T-cell (primary cell): ENCODE measurements around the gene FKBP10. TPM values are rescaled to one million over a fixed set of nuclear protein-coding genes. Genes with fewer than 3 reads are reported as not detected.
"Not testable (repeated sequence)": the region's sequence is repeated elsewhere in the genome, so short reads cannot be mapped to it uniquely, and the experiment has no call there.

Source experiments
- ATAC-seq, 4 experiments: fragments of 200-7000 bp in 3 of 4; fragments of 150-1000 bp in 1 of 4; cut with Tn5 transposase; replicated peaks in 1 of 4; 1 replicate in 3 of 4; 2 replicates in 1 of 4; pipeline ENCODE4 v1.10.0; 2021; ENCODE audit warnings: moderate library complexity in 3 of 4, mild to moderate bottlenecking in 2 of 4, moderate number of reproducible peaks in 1 of 4
- CTCF ChIA-PET, 2 donors: fragments of 300-600 bp; sonication (Branson Sonifier 250); formaldehyde crosslinking; loops; one replicate each; lab custom pipeline; 2022; ENCODE audit warnings: antibody characterized with exemption in 2 of 2; lab: Charles Lee
- POLR2A ChIA-PET, 2 donors: fragments of 300-600 bp; sonication (Branson Sonifier 250); formaldehyde crosslinking; loops; one replicate each; lab custom pipeline; 2022; ENCODE audit warnings: antibody characterized with exemption in 2 of 2; lab: Charles Lee
- DNase-seq, 35 experiments: peaks; one replicate each; pipeline versions ENCODE4 v3.0.0 to v3.0.0-alpha.2; 2013 to 2023
- H3K27ac ChIP-seq: one replicate; pipeline ENCODE4 v1.5.1; 2013; ENCODE audit warnings: low read length
- H3K27me3 ChIP-seq, 2 experiments: replicated peaks in 1 of 2; 1 replicate in 1 of 2; 2 replicates in 1 of 2; pipeline versions ENCODE4 v1.6.1 to v1.7.0; 2013; ENCODE audit warnings: low read length in 1 of 2, mixed read lengths in 1 of 2; ENCODE audit not compliant: control insufficient read depth in 2 of 2, insufficient read depth in 2 of 2; ENCODE audit errors: extremely low read depth in 1 of 2
- H3K36me3 ChIP-seq, 2 donors: 1 replicate in 1 of 2; 2 replicates in 1 of 2; pipeline versions ENCODE4 v1.6.1 to v1.7.0; 2013; ENCODE audit warnings: low read length in 1 of 2; ENCODE audit not compliant: control insufficient read depth in 2 of 2, insufficient read depth in 1 of 2; ENCODE audit errors: extremely low read depth in 1 of 2
- H3K4me1 ChIP-seq, 2 experiments: 1 replicate in 1 of 2; 2 replicates in 1 of 2; pipeline versions ENCODE4 v1.6.1 to v1.7.0; 2013; ENCODE audit warnings: low read length in 2 of 2, mixed read lengths in 1 of 2; ENCODE audit not compliant: insufficient read depth in 2 of 2, control insufficient read depth in 1 of 2; ENCODE audit errors: extremely low read depth in 1 of 2
- H3K4me3 ChIP-seq, 2 donors: 1 replicate in 1 of 2; 2 replicates in 1 of 2; pipeline versions ENCODE4 v1.5.1 to v1.7.0; 2013; ENCODE audit warnings: mild to moderate bottlenecking in 2 of 2, low read length in 1 of 2, moderate library complexity in 1 of 2; ENCODE audit not compliant: control insufficient read depth in 1 of 2; ENCODE audit errors: extremely low read depth in 1 of 2
- H3K9me3 ChIP-seq: 2 replicates; pipeline ENCODE4 v1.7.0; 2013
- H3K27ac Mint-ChIP-seq, 2 donors: one replicate each; pipeline ENCODE4 v1.8.0; 2020 to 2021; ENCODE audit warnings: mild to moderate bottlenecking in 2 of 2, mixed read lengths in 2 of 2
- H3K27me3 Mint-ChIP-seq, 2 donors: one replicate each; pipeline ENCODE4 v1.8.0; 2021 to 2022; ENCODE audit warnings: mixed read lengths in 2 of 2
- H3K36me3 Mint-ChIP-seq: one replicate; pipeline ENCODE4 v1.8.0; 2021; ENCODE audit warnings: mixed read lengths
- H3K4me1 Mint-ChIP-seq, 3 donors: one replicate each; pipeline ENCODE4 v1.8.0; 2020 to 2022; ENCODE audit warnings: mixed read lengths in 3 of 3, mild to moderate bottlenecking in 1 of 3
- H3K4me3 Mint-ChIP-seq, 3 donors: one replicate each; pipeline ENCODE4 v1.8.0; 2020 to 2022; ENCODE audit warnings: mild to moderate bottlenecking in 3 of 3, mixed read lengths in 3 of 3, moderate library complexity in 3 of 3
- H3K9me3 Mint-ChIP-seq, 3 donors: one replicate each; pipeline ENCODE4 v1.8.0; 2020 to 2022; ENCODE audit warnings: mixed read lengths in 3 of 3
- WGBS: methylation state at CpG from one replicate; pipeline ENCODE4 v1.1.5; 2013; ENCODE audit warnings: missing lambda C conversion rate; ENCODE audit not compliant: insufficient coverage; 5-methylcytosine and 5-hydroxymethylcytosine counted together
- total RNA-seq, 35 experiments: library from RNA in 6 of 35; stranded (reverse) in 6 of 35; fragments of 120-200 nt in 1 of 35; gene quantifications; one replicate each; pipeline versions ENCODE4 v1.2.1 to v1.2.4 and lab custom pipeline; 2013 to 2026

FKBP10 gene
- total RNA-seq, 5 donors from 2014 or later (not counting 1 experiment from before 2014, with no cell fraction given) = 0.49 to 1.3 (median 1.1) TPM; not detected in 1

DNA sequence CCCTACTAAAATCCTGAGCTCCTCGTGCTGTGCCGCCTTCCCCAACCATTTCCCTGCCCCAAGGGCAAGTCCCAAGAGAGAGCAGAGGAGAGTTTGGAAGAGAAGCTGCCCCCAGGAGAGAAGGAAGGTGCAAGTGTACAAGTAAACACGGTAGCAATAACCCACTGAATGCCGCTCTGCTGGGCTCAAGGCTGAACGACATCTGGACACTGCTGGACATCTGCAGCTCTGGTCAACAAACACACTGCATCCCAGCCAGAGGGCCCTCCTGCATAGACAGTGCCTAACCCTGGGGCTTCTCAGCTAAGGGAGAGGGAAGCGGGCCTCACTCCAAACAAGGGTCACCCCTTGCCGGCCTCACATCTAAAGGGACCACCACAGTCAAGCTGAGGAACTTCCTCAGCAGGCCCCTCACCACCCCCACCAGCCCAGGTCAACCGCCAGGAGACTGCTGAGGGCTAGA lies 39.0 kb upstream of the FKBP10 start:
- POLR2A ChIA-PET = no interaction called here
- no peak overlapping the region for H3K4me3 Mint-ChIP-seq

DNA sequence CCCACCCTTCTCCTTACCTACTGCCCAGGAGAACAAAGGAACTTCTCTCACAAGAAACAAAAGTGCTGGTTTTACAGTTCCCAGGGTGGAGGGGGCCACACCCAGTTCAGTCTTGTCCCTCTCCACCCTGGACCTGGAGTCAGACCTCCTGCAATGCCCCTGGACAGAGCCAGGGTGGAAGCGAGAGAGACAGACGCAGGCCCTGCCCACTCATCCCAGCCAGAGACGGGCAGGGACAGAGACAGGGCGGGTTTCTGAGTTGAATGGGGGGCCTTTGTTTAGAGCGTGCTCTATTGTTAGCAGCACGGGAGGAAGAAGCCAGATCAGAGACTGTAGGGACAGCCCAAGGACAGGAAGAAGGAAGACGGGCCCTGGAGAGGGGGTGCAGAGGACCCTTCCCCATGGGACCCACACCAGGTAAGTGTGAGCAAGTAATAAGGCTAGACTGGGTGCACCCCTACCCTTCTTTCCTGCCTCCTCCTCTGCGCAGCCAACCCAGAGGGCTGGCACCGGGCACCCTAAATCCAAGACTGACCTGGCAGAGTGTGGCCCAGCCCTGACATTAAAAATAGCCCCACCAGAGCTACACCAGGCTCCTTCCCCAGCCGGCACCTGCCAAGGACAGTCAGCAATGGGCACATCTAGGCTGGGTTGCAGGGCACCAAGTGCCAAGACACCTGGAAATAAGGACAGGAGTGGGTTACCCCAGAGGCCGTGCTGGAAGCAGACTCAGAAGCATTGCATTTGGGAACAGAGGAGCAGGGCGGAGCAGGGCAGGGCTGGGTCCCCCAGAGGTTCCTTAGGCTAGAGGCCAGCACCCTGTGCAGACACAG lies 37.2 kb upstream of the FKBP10 start:
- CTCF ChIA-PET = no interaction called here

More for the DNA sequence above, 39.0 kb upstream of the FKBP10 start:
- no peak for DNase-seq
- Histone ChIP-seq H3K4me1 (no peaks in the 10 kb centered on the region), H3K4me3 (no peak overlapping the region), H3K27me3 (peaks cover 0 to 46% of the 10 kb centered on the region in 2 experiments), H3K9me3 (no peaks in the 10 kb centered on the region), H3K27ac (no peak overlapping the region), H3K36me3 (peaks cover 0 to 3% of the 10 kb centered on the region in 2 donors)
- WGBS = no CpG with 5 or more reads among the region's 8 CpGs
- Mint-ChIP-seq H3K4me1 (peaks cover 3 to 5% (median 4%) of the 10 kb centered on the region in 3 donors), H3K27me3 (peaks cover 0 to 12% of the 10 kb centered on the region in 2 donors), H3K27ac (no peak overlapping the region), H3K36me3 (no peaks in the 10 kb centered on the region), H3K9me3 (no peaks in the 10 kb centered on the region)
- CTCF ChIA-PET = interaction anchor here in 1 of 2 donors (0.6 kb wide), 1 partner anchor 26 kb away, joined by 3 read pairs; no protein-coding TSS in a partner anchor
- ATAC-seq = no peak

DNA sequence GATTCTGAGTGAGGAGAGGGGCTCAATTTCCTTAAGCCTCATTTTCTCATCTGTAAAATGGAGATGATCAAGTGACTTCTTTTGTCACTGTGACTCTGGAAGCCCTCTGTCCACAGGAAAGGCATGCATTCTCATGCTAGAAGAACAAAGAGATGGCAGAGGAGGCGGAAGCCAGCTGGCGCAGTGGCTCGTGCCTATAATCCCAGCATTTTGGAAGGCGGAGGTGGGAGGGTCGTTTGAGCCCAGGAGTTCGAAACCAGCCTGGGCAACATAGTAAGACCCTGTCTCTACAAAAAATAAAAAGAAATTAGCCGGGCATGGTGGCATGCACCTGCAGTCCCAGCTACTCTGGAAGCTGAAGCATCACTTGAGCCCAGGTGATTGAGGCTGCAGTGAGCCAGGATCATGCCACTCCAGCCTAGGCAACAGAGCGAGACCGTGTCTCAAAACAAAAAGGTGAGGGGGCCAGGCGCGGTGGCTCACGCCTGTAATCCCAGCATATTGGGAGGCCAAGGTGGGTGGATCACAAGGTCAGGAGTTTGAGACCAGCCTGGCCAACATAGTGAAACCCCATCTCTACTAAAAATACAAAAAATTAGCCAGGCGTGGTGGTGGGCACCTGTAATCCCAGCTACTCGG lies 36.4 kb upstream of the FKBP10 start:
- H3K36me3 Mint-ChIP-seq, H3K27ac ChIP-seq, CTCF ChIA-PET, H3K4me3 ChIP-seq, H3K36me3 ChIP-seq, H3K4me1 Mint-ChIP-seq, POLR2A ChIA-PET, H3K27ac Mint-ChIP-seq, ATAC-seq, H3K4me1 ChIP-seq, H3K9me3 ChIP-seq, H3K9me3 Mint-ChIP-seq, H3K4me3 Mint-ChIP-seq, DNase-seq: not testable (repeated sequence)
- peaks cover 0 to 56% of the 10 kb centered on the region in 2 experiments for H3K27me3 ChIP-seq
- 79% methylated on average over 6 of the region's 14 CpGs for WGBS
- peaks cover 0 to 14% of the 10 kb centered on the region in 2 donors for H3K27me3 Mint-ChIP-seq

More for the DNA sequence above, 37.2 kb upstream of the FKBP10 start:
- Histone ChIP-seq H3K27ac (no peak overlapping the region), H3K4me3 (no peak overlapping the region), H3K36me3 (peaks cover 0 to 3% of the 10 kb centered on the region in 2 donors), H3K9me3 (no peaks in the 10 kb centered on the region), H3K4me1 (no peaks in the 10 kb centered on the region), H3K27me3 (peaks cover 0 to 55% of the 10 kb centered on the region in 2 experiments)
- POLR2A ChIA-PET = no interaction called here
- Mint-ChIP-seq H3K27me3 (peaks cover 0 to 14% of the 10 kb centered on the region in 2 donors), H3K36me3 (no peaks in the 10 kb centered on the region), H3K27ac (no peak overlapping the region), H3K4me1 (peaks cover 3 to 5% (median 4%) of the 10 kb centered on the region in 3 donors), H3K9me3 (no peaks in the 10 kb centered on the region), H3K4me3 (no peak overlapping the region)
- ATAC-seq (no peak), DNase-seq (no peak)
- 89% methylated on average over 10 of the region's 12 CpGs for WGBS

DNA sequence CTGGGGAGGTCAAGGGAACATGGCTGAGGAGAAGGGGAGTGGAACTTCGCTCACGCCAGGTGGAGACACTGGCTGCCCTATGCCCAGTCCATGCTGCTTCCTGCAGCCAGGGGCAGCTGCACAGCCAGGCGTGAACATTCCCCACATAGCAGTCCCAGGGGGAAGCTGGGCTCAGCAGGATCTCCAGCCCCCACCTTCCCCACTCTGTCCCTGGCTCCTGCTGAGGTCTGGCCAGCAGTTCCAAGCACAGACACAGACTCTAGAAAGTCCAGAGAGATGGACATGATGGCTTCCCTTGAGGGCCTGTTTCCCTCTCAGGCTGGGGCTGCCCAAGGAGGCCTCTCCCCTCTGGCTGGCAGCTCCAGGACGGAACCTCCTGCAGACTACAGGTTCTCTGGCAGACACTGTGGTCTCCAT lies 35.6 kb upstream of the FKBP10 start:
- Histone ChIP-seq H3K27ac (no peak overlapping the region), H3K4me3 (no peak overlapping the region), H3K9me3 (no peaks in the 10 kb centered on the region), H3K4me1 (no peaks in the 10 kb centered on the region), H3K27me3 (peaks cover 0 to 56% of the 10 kb centered on the region in 2 experiments), H3K36me3 (peaks cover 0 to 3% of the 10 kb centered on the region in 2 donors)
- ChIA-PET POLR2A (interaction anchor here in 1 of 2 donors (0.5 kb wide), 1 partner anchor 76 kb away, joined by 3 read pairs; no protein-coding TSS in a partner anchor), CTCF (no interaction called here)
- Mint-ChIP-seq H3K27ac (no peak overlapping the region), H3K4me1 (peaks cover 0 to 3% (median 0%) of the 10 kb centered on the region in 3 donors), H3K36me3 (no peaks in the 10 kb centered on the region), H3K9me3 (no peaks in the 10 kb centered on the region), H3K4me3 (no peak overlapping the region), H3K27me3 (peaks cover 0 to 22% of the 10 kb centered on the region in 2 donors)
- no peak for DNase-seq
- 78% methylated on average over 1 of the region's 4 CpGs for WGBS
- ATAC-seq = no peak

- Mint-ChIP-seq H3K4me3 (no peak overlapping the region), H3K27ac (no peak overlapping the region), H3K4me1 (peaks cover 0 to 3% (median 0%) of the 10 kb centered on the region in 3 donors), H3K36me3 (no peaks in the 10 kb centered on the region), H3K27me3 (peaks cover 0 to 26% of the 10 kb centered on the region in 2 donors), H3K9me3 (no peaks in the 10 kb centered on the region)
- peaks cover 0 to 57% of the 10 kb centered on the region in 2 experiments for H3K27me3 ChIP-seq
- H3K9me3 ChIP-seq = no peaks in the 10 kb centered on the region
- ATAC-seq = no peak
- 70% methylated on average over 6 of the region's 12 CpGs for WGBS
- DNase-seq = no peak
- CTCF ChIA-PET = no interaction called here
- POLR2A ChIA-PET = interaction anchor here in 1 of 2 donors (0.5 kb wide), 1 partner anchor 76 kb away, joined by 3 read pairs; no protein-coding TSS in a partner anchor
- no peak overlapping the region for H3K27ac ChIP-seq
- H3K36me3 ChIP-seq = peaks cover 0 to 3% of the 10 kb centered on the region in 2 donors
- H3K4me3 ChIP-seq = no peak overlapping the region
- H3K4me1 ChIP-seq = no peaks in the 10 kb centered on the region
These were observed 35.1 kb upstream of the FKBP10 start for GRCh38 chr17:41777574-41778188.

DNA sequence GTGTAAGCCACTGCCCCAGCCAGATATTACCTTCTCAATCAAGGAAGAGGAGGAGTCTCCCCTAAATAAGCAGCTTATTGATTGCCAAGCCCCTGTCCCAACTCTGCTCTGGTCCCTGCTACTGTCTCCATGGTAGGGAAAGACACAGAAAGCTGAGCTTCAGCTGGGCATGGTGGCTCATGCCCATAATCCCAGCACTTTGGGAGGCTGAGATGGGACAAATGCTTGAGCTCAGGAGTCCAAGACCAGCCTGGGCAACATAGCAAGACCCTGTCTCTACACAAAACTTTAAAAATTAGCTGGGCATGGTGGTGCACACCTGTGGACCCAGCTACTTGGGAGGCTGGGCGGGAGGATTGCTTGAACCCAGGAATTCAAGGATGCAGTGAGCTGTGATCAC lies 32.9 kb upstream of the FKBP10 start:
- 57% methylated on average over 1 of the region's 1 CpG for WGBS
- Mint-ChIP-seq H3K9me3 (no peaks in the 10 kb centered on the region), H3K27me3 (peaks cover 4 to 37% of the 10 kb centered on the region in 2 donors), H3K4me3 (no peak overlapping the region), H3K27ac (no peak overlapping the region), H3K36me3 (no peaks in the 10 kb centered on the region), H3K4me1 (peaks cover 0 to 9% (median 3%) of the 10 kb centered on the region in 3 donors)
- peaks cover 0 to 3% of the 10 kb centered on the region in 2 donors for H3K36me3 ChIP-seq
- H3K4me3 ChIP-seq = no peak overlapping the region
- no peak for DNase-seq
- POLR2A ChIA-PET = no interaction called here
- H3K27me3 ChIP-seq = peaks cover 0 to 66% of the 10 kb centered on the region in 2 experiments
- H3K9me3 ChIP-seq = no peaks in the 10 kb centered on the region
- CTCF ChIA-PET = interaction anchor here in 1 of 2 donors (0.7 to 1.6 kb wide), 3 partner anchors 21 to 84 kb away, joined by 4 to 8 read pairs (median 5); no protein-coding TSS in a partner anchor
- H3K27ac ChIP-seq = no peak overlapping the region
- peaks cover 2 to 5% of the 10 kb centered on the region in 2 experiments for H3K4me1 ChIP-seq
- ATAC-seq = no peak
